SK-N-SH (cell line): Measurements from ENCODE around the gene PPTC7. TPM values are rescaled to one million over a fixed set of nuclear protein-coding genes. Genes with fewer than 3 reads are reported as not detected.
"Not testable (repeated sequence)": the region's sequence is repeated elsewhere in the genome, so short reads cannot be mapped to it uniquely, and the experiment has no call there.

Source experiments
- CTCF ChIA-PET: fragments of 300-600, 350-600 bp; formaldehyde crosslinking; extraction: SDS; loops from one replicate; lab custom pipeline; 2021; lab: Yijun Ruan, JAX
- POLR2A ChIA-PET: fragments of 350-600 bp; sonication (Branson Sonifier 250); formaldehyde crosslinking; extraction: SDS; loops from one replicate; lab custom pipeline; 2020; ENCODE audit warnings: antibody characterized with exemption, inconsistent platforms; lab: Yijun Ruan, JAX
- DNase-seq: peaks from one replicate; pipeline ENCODE4 v3.0.0; 2012
- H2AFZ ChIP-seq: fragments of 200-600 bp; sonication (generic); 2 replicates; pipeline ENCODE4 v1.8.1; 2016; ENCODE audit warnings: antibody characterized with exemption, mild to moderate bottlenecking, low read depth
- H3F3A ChIP-seq: fragments of 200-600 bp; sonication (generic); replicated peaks from 2 replicates; pipeline ENCODE3; 2016; ENCODE audit warnings: antibody characterized with exemption, mild to moderate bottlenecking; ENCODE audit not compliant: insufficient read depth
- H3K27ac ChIP-seq, 2 experiments: fragments of 200-500 bp in 1 of 2; fragments of 200-600 bp in 1 of 2; sonication (Bioruptor generic) in 1 of 2; sonication (generic), shearing (Covaris generic) in 1 of 2; 2 replicates each; pipeline versions ENCODE4 v1.5.1 to v1.6.1; 2014 to 2016; ENCODE audit warnings: low read depth in 2 of 2, inconsistent platforms in 1 of 2, low read length in 1 of 2, mild to moderate bottlenecking in 1 of 2, mixed read lengths in 1 of 2
- H3K27me3 ChIP-seq: fragments of 200-600 bp; sonication (generic), shearing (Covaris generic); 2 replicates; pipeline ENCODE4 v1.6.1; 2016; ENCODE audit warnings: mixed run types; ENCODE audit not compliant: insufficient read depth
- H3K36me3 ChIP-seq, 2 experiments: fragments of 200-500 bp in 1 of 2; fragments of 200-600 bp in 1 of 2; sonication (Bioruptor generic) in 1 of 2; sonication (generic) in 1 of 2; replicated peaks in 1 of 2; 2 replicates each; pipeline versions ENCODE3 to v1.5.1; 2014 to 2016; ENCODE audit warnings: low read length in 1 of 2, mild to moderate bottlenecking in 1 of 2; ENCODE audit not compliant: insufficient read depth in 2 of 2, control insufficient read depth in 1 of 2
- H3K4me1 ChIP-seq, 2 experiments: fragments of 200-500 bp in 1 of 2; fragments of 200-600 bp in 1 of 2; sonication (Bioruptor generic) in 1 of 2; sonication (generic), shearing (Covaris generic) in 1 of 2; 2 replicates each; pipeline versions ENCODE4 v1.5.1 to v1.6.1; 2014 to 2016; ENCODE audit warnings: low read depth in 1 of 2, low read length in 1 of 2, mixed run types in 1 of 2; ENCODE audit not compliant: insufficient read depth in 2 of 2, control insufficient read depth in 1 of 2
- H3K4me2 ChIP-seq: fragments of 200-600 bp; sonication (generic), shearing (Covaris generic); 2 replicates; pipeline ENCODE4 v1.6.1; 2017; ENCODE audit warnings: mixed run types
- H3K4me3 ChIP-seq, 2 experiments: fragments of 200-500 bp in 1 of 2; fragments of 200-600 bp in 1 of 2; sonication (Bioruptor generic) in 1 of 2; sonication (generic), shearing (Covaris generic) in 1 of 2; 2 replicates each; pipeline versions ENCODE4 v1.5.1 to v1.8.1; 2014 to 2016; ENCODE audit warnings: low read depth in 2 of 2, inconsistent platforms in 1 of 2, low read length in 1 of 2, mild to moderate bottlenecking in 1 of 2, mixed read lengths in 1 of 2, moderate library complexity in 1 of 2
- H3K79me2 ChIP-seq: fragments of 200-600 bp; sonication (generic); 2 replicates; pipeline ENCODE4 v1.8.1; 2017; ENCODE audit warnings: mild to moderate bottlenecking; ENCODE audit not compliant: insufficient read depth
- H3K9ac ChIP-seq: fragments of 200-600 bp; sonication (generic); 2 replicates; pipeline ENCODE4 v1.6.1; 2017; ENCODE audit warnings: mixed run types
- H3K9me2 ChIP-seq: fragments of 200-600 bp; sonication (generic); 2 replicates; pipeline ENCODE4 v1.6.1; 2017; ENCODE audit warnings: mixed run types
- H3K9me3 ChIP-seq: fragments of 200-600 bp; sonication (generic); 2 replicates; pipeline ENCODE4 v1.6.1; 2017; ENCODE audit warnings: mixed run types, mild to moderate bottlenecking, moderate library complexity
- H4K20me1 ChIP-seq: fragments of 200-600 bp; sonication (generic); 2 replicates; pipeline ENCODE4 v1.6.1; 2017; ENCODE audit warnings: mild to moderate bottlenecking, mixed run types; ENCODE audit not compliant: insufficient read depth
- ELF1 ChIP-seq: IDR thresholded peaks from 2 replicates; pipeline ENCODE4 v1.4.0; 2012
- EP300 ChIP-seq, 2 experiments: IDR thresholded peaks; 2 replicates each; pipeline versions ENCODE4 v1.4.0 to v1.6.1; 2012; ENCODE audit warnings: borderline replicate concordance in 1 of 2, low read depth in 1 of 2, low read length in 1 of 2
- FOSL2 ChIP-seq: IDR thresholded peaks from 2 replicates; pipeline ENCODE4 v1.4.0; 2012; ENCODE audit warnings: low read depth, mild to moderate bottlenecking, moderate library complexity, borderline replicate concordance
- MEF2A ChIP-seq: IDR thresholded peaks from 2 replicates; pipeline ENCODE4 v1.4.0; 2012; ENCODE audit warnings: low read depth, borderline replicate concordance
- MXI1 ChIP-seq: IDR thresholded peaks from 2 replicates; pipeline ENCODE4 v1.6.1; 2012; ENCODE audit warnings: mild to moderate bottlenecking, low read depth, low read length, improper control_type of control experiment
- NRF1 ChIP-seq: IDR thresholded peaks from 2 replicates; pipeline ENCODE4 v1.6.1; 2012; ENCODE audit warnings: low read depth, mild to moderate bottlenecking, low read length
- RAD21 ChIP-seq: IDR thresholded peaks from 2 replicates; pipeline ENCODE4 v1.6.1; 2012; ENCODE audit warnings: mild to moderate bottlenecking, low read length
- RCOR1 ChIP-seq: fragments of 150-350 bp; IDR thresholded peaks from 2 replicates; pipeline ENCODE4 v1.6.1; 2017; ENCODE audit warnings: antibody characterized with exemption, low read length
- RXRA ChIP-seq: IDR thresholded peaks from 2 replicates; pipeline ENCODE4 v1.4.0; 2012; ENCODE audit warnings: low read depth, mild to moderate bottlenecking, borderline replicate concordance
- SIN3A ChIP-seq: IDR thresholded peaks from 2 replicates; pipeline ENCODE4 v1.6.1; 2012; ENCODE audit warnings: low read depth, mild to moderate bottlenecking, low read length, moderate library complexity, borderline replicate concordance
- TAF1 ChIP-seq: IDR thresholded peaks from 2 replicates; pipeline ENCODE4 v1.6.1; 2012; ENCODE audit warnings: low read depth, mild to moderate bottlenecking, low read length, moderate library complexity, borderline replicate concordance
- WGBS: methylation state at CpG from one replicate; pipeline ENCODE4 v1.1.6; 2017; ENCODE audit warnings: low lambda C conversion rate; 5-methylcytosine and 5-hydroxymethylcytosine counted together
- polyA plus RNA-seq, 3 experiments: library from polyadenylated mRNA; depleted of rRNA; stranded (reverse); fragments of >200 nt; gene quantifications; 2 replicates each; pipeline ENCODE4 v1.2.3, GENCODE V29; 2012
- TF ChIP-seq, protein P1 (sequence below): fragments of 150-350 bp; IDR thresholded peaks from 2 replicates; pipeline ENCODE4 v1.6.1; 2017; ENCODE audit warnings: antibody characterized with exemption, low read length, low read depth, borderline replicate concordance
- TF ChIP-seq, protein P2 (sequence below): IDR thresholded peaks from 2 replicates; pipeline ENCODE4; 2012
- TF ChIP-seq, protein P3 (sequence below): IDR thresholded peaks from 2 replicates; pipeline ENCODE4 v1.4.0; 2012; ENCODE audit warnings: low read depth, borderline replicate concordance
- TF ChIP-seq, protein P4 (sequence below): IDR thresholded peaks from 2 replicates; pipeline ENCODE4 v1.4.0; 2012; ENCODE audit warnings: low read depth
- TF ChIP-seq, protein P5 (sequence below): fragments of 150-350 bp; IDR thresholded peaks from 2 replicates; pipeline ENCODE4 v1.6.1; 2016; ENCODE audit warnings: mild to moderate bottlenecking, low read depth, low read length
- TF ChIP-seq, protein P6 (sequence below): fragments of 200-600 bp; sonication (generic); IDR thresholded peaks from 2 replicates; pipeline ENCODE4 v1.6.1; 2017; ENCODE audit warnings: antibody characterized with exemption, mild to moderate bottlenecking, moderate library complexity
- TF ChIP-seq, protein P7 (sequence below): IDR thresholded peaks from 2 replicates; pipeline ENCODE4 v1.4.0; 2012; ENCODE audit warnings: low read depth, borderline replicate concordance

PPTC7 gene
- polyA plus RNA-seq, 1 of the 3 experiments (the other 2 are of a cell fraction), result 9.6 TPM

DNA sequence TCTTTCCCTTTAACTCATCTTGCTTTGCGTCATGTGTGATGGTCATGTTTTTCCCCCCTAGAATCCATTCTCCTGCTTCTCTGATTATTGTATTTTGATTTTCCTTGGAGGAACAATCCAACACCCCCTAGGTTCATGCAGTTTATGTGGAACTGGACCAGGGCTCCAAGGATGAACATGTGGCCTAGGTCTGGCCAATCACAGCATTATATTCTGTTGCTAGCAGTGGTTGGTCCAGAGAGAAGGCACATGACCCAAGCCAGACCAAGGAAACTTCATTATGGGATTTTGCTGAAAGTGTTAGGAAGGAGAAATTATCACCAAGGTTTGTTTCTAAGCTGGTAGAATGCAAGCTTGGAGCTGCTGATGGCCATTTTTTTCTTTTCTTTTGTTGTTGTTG is 6.9 kb upstream of the PPTC7 start:
- H3K4me2 ChIP-seq, result no peak overlapping the region
- H3K79me2 ChIP-seq, result no peaks in the 10 kb centered on the region
- no peaks in the 10 kb centered on the region for H3F3A ChIP-seq
- no peaks in the 10 kb centered on the region for H3K9me2 ChIP-seq
- H3K9me3 ChIP-seq, result no peaks in the 10 kb centered on the region
- no peaks in the 10 kb centered on the region for H3K27me3 ChIP-seq
- peaks cover 0 to 2% of the 10 kb centered on the region in 2 experiments; a peak in 1 of 4 replicates for H3K4me1 ChIP-seq
- ChIA-PET CTCF (interaction anchor here (0.8 to 5.4 kb wide), 2 partner anchors 11 to 15 kb away, joined by 3 to 34 read pairs; no protein-coding TSS in a partner anchor), POLR2A (interaction anchor here (0.8 kb wide), 1 partner anchor 139 kb away, joined by 4 read pairs; no protein-coding TSS in a partner anchor)
- H2AFZ ChIP-seq, result no peak overlapping the region
- H3K4me3 ChIP-seq, result no peak overlapping the region
- no peaks in the 10 kb centered on the region for H3K36me3 ChIP-seq
- H3K9ac ChIP-seq, result no peak overlapping the region
- WGBS, result 92% methylated on average over 1 of the region's 1 CpG
- H3K27ac ChIP-seq, result no peak overlapping the region
- TF ChIP-seq, protein P1, sequence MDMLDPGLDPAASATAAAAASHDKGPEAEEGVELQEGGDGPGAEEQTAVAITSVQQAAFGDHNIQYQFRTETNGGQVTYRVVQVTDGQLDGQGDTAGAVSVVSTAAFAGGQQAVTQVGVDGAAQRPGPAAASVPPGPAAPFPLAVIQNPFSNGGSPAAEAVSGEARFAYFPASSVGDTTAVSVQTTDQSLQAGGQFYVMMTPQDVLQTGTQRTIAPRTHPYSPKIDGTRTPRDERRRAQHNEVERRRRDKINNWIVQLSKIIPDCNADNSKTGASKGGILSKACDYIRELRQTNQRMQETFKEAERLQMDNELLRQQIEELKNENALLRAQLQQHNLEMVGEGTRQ, result no peak
- TF ChIP-seq, protein P2, sequence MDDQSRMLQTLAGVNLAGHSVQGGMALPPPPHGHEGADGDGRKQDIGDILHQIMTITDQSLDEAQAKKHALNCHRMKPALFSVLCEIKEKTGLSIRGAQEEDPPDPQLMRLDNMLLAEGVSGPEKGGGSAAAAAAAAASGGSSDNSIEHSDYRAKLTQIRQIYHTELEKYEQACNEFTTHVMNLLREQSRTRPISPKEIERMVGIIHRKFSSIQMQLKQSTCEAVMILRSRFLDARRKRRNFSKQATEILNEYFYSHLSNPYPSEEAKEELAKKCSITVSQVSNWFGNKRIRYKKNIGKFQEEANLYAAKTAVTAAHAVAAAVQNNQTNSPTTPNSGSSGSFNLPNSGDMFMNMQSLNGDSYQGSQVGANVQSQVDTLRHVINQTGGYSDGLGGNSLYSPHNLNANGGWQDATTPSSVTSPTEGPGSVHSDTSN, result no peak
- TF ChIP-seq MEF2A, result no peak
- TF ChIP-seq, protein P3, sequence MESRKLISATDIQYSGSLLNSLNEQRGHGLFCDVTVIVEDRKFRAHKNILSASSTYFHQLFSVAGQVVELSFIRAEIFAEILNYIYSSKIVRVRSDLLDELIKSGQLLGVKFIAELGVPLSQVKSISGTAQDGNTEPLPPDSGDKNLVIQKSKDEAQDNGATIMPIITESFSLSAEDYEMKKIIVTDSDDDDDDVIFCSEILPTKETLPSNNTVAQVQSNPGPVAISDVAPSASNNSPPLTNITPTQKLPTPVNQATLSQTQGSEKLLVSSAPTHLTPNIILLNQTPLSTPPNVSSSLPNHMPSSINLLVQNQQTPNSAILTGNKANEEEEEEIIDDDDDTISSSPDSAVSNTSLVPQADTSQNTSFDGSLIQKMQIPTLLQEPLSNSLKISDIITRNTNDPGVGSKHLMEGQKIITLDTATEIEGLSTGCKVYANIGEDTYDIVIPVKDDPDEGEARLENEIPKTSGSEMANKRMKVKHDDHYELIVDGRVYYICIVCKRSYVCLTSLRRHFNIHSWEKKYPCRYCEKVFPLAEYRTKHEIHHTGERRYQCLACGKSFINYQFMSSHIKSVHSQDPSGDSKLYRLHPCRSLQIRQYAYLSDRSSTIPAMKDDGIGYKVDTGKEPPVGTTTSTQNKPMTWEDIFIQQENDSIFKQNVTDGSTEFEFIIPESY, result no peak
- TF ChIP-seq MXI1, result no peak
- TF ChIP-seq, protein P4, sequence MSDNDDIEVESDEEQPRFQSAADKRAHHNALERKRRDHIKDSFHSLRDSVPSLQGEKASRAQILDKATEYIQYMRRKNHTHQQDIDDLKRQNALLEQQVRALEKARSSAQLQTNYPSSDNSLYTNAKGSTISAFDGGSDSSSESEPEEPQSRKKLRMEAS, result no peak
- TF ChIP-seq RXRA, result no peak
- no peak for TF ChIP-seq ELF1
- no peak for TF ChIP-seq TAF1
- no peak for TF ChIP-seq NRF1
- TF ChIP-seq SIN3A, result no peak
- no peak for TF ChIP-seq RCOR1
- no peak for TF ChIP-seq FOSL2
- TF ChIP-seq, protein P5, sequence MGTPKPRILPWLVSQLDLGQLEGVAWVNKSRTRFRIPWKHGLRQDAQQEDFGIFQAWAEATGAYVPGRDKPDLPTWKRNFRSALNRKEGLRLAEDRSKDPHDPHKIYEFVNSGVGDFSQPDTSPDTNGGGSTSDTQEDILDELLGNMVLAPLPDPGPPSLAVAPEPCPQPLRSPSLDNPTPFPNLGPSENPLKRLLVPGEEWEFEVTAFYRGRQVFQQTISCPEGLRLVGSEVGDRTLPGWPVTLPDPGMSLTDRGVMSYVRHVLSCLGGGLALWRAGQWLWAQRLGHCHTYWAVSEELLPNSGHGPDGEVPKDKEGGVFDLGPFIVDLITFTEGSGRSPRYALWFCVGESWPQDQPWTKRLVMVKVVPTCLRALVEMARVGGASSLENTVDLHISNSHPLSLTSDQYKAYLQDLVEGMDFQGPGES, result no peak
- TF ChIP-seq RAD21, result no peak
- TF ChIP-seq, protein P6, sequence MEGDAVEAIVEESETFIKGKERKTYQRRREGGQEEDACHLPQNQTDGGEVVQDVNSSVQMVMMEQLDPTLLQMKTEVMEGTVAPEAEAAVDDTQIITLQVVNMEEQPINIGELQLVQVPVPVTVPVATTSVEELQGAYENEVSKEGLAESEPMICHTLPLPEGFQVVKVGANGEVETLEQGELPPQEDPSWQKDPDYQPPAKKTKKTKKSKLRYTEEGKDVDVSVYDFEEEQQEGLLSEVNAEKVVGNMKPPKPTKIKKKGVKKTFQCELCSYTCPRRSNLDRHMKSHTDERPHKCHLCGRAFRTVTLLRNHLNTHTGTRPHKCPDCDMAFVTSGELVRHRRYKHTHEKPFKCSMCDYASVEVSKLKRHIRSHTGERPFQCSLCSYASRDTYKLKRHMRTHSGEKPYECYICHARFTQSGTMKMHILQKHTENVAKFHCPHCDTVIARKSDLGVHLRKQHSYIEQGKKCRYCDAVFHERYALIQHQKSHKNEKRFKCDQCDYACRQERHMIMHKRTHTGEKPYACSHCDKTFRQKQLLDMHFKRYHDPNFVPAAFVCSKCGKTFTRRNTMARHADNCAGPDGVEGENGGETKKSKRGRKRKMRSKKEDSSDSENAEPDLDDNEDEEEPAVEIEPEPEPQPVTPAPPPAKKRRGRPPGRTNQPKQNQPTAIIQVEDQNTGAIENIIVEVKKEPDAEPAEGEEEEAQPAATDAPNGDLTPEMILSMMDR, result no peak
- TF ChIP-seq, protein P7, sequence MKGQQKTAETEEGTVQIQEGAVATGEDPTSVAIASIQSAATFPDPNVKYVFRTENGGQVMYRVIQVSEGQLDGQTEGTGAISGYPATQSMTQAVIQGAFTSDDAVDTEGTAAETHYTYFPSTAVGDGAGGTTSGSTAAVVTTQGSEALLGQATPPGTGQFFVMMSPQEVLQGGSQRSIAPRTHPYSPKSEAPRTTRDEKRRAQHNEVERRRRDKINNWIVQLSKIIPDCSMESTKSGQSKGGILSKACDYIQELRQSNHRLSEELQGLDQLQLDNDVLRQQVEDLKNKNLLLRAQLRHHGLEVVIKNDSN, result no peak
- TF ChIP-seq EP300 (IDR thresholded peaks at IDR 0.05; ENCODE audit: borderline replicate concordance in 1 of 2, low read depth in 1 of 2, low read length in 1 of 2), result no peak
- no peaks in the 10 kb centered on the region for H4K20me1 ChIP-seq
- no peak for DNase-seq

DNA sequence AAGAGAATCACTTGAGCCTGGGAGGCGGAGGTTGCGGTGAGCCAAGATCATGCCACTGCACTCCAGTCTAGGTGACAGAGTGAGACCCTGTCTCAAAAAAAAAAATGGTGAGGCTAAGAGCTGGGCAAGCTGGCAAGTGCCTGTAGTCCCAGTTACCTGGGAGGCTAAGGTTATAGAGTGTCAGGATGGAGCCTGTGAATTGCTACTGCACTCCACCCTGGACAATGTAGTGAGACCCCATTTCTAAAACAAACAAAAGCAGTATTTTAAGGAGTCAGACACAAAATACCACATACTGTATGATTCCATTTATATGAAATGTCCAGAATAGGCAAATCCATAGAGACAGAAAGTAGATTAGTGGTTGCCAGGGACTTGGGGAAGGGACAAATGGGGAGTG is 4.0 kb upstream of the PPTC7 start:
- H3K36me3 ChIP-seq, H3K27me3 ChIP-seq, POLR2A ChIA-PET, H3K79me2 ChIP-seq, DNase-seq, H4K20me1 ChIP-seq, H3K4me2 ChIP-seq, H3K9me2 ChIP-seq, H3K4me3 ChIP-seq, H3K9ac ChIP-seq, H3K9me3 ChIP-seq, H3K4me1 ChIP-seq, H2AFZ ChIP-seq, H3F3A ChIP-seq, H3K27ac ChIP-seq: not testable (repeated sequence)
- CTCF ChIA-PET, result interaction anchor here (1.1 to 1.2 kb wide), 2 partner anchors 15 to 35 kb away, joined by 5 to 9 read pairs; no protein-coding TSS in a partner anchor
- 100% methylated on average over 2 of the region's 2 CpGs for WGBS
